PFSK-1 (cell line): ENCODE results near the gene CUX1.

Experiments used
- FOXP2 ChIP-seq: optimal IDR thresholded peaks from 2 replicates; pipeline ENCODE3; 2011; ENCODE audit warnings: borderline replicate concordance, control low read depth, inconsistent platforms; ENCODE audit not compliant: insufficient read depth; ENCODE audit errors: extremely low read length, extremely low read depth
- POLR2AphosphoS5 ChIP-seq: IDR thresholded peaks from 2 replicates; pipeline ENCODE4 v1.6.1; 2012; ENCODE audit warnings: low read depth, mild to moderate bottlenecking, control low read depth, low read length, moderate library complexity
- REST ChIP-seq, 2 experiments: IDR thresholded peaks; 2 replicates each; pipeline versions ENCODE4 v1.6.1 to v1.8.0; 2011 to 2012; ENCODE audit warnings: low read depth in 2 of 2, low read length in 2 of 2, control low read depth in 1 of 2, inconsistent platforms in 1 of 2, mild to moderate bottlenecking in 1 of 2, moderate library complexity in 1 of 2; ENCODE audit not compliant: insufficient read depth in 1 of 2
- TAF1 ChIP-seq: IDR thresholded peaks from 2 replicates; pipeline ENCODE4 v1.6.1; 2012; ENCODE audit warnings: low read length, control low read depth, borderline replicate concordance; ENCODE audit not compliant: insufficient read depth

GRCh38 chr7:101917566-101917965, 100.1 kb downstream of the CUX1 start:
- TF ChIP-seq REST (IDR thresholded peaks at IDR 0.05; ENCODE audit: insufficient read depth in 1 of 2, low read depth in 2 of 2, low read length in 2 of 2), result no peak
- no peak for TF ChIP-seq POLR2AphosphoS5
- TF ChIP-seq FOXP2, result no peak
- TF ChIP-seq TAF1, result no peak
